ENCODE measurements around the gene SEMA4B. TPM values are rescaled to one million over a fixed set of nuclear protein-coding genes. Genes with fewer than 3 reads are reported as not detected.
A peak's percentile ranks its signal among the peaks of the same experiment; 100 is the strongest.

SEMA4B gene
- total RNA-seq, 4 donors from 2014 or later = 115 to 193 (median 134) TPM

DNA sequence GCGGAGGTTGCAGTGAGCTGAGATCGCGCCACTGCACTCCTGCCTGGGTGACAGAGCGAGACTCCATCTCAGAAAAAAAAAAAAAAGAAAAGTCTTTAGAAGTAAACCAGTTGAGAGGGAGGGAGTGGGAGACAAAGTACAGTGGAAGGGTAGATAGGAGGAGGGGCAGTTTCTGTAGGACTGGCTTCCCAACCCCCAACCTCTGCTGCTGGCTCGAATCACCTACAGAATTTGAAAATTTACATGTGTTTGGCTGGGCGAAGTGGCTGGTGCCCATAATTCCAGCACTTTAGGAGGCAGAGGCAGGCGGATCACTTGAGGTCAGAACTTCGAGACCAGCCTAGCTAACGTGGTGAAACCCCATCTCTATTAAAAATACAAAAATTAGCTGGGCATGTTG lies 24.1 kb upstream of the SEMA4B start:
- Histone ChIP-seq H3K9me3 (no peaks in the 10 kb centered on the region), H3K27me3 (no peaks in the 10 kb centered on the region), H3K4me3 (no peak overlapping the region), H3K27ac (peak overlapping the region; percentile 82 to 89 (median 84)), H3K36me3 (no peaks in the 10 kb centered on the region), H3K4me1 (peaks cover 6 to 32% (median 17%) of the 10 kb centered on the region in 4 donors)
- intact Hi-C loops (cut with DNase I; ENCODE audit: low total_unique reads) (no loop called here), in situ Hi-C loops (cut with MboI; ENCODE audit: low pct_ligation_motif_present in 1 of 4, low pct_unique_long_range_greater_than_20kb in 1 of 4, low sequenced_read_pairs in 3 of 4) (no loop called here)
- DNase-seq = no peak
- TF ChIP-seq, protein P1, sequence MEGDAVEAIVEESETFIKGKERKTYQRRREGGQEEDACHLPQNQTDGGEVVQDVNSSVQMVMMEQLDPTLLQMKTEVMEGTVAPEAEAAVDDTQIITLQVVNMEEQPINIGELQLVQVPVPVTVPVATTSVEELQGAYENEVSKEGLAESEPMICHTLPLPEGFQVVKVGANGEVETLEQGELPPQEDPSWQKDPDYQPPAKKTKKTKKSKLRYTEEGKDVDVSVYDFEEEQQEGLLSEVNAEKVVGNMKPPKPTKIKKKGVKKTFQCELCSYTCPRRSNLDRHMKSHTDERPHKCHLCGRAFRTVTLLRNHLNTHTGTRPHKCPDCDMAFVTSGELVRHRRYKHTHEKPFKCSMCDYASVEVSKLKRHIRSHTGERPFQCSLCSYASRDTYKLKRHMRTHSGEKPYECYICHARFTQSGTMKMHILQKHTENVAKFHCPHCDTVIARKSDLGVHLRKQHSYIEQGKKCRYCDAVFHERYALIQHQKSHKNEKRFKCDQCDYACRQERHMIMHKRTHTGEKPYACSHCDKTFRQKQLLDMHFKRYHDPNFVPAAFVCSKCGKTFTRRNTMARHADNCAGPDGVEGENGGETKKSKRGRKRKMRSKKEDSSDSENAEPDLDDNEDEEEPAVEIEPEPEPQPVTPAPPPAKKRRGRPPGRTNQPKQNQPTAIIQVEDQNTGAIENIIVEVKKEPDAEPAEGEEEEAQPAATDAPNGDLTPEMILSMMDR (IDR thresholded peaks at IDR 0.05) = no peak
- no peak for TF ChIP-seq POLR2AphosphoS5 (IDR thresholded peaks at IDR 0.05)
- no peak for TF ChIP-seq EP300 (IDR thresholded peaks at IDR 0.05; ENCODE audit: low read depth)
- no peak for TF ChIP-seq POLR2A (IDR thresholded peaks at IDR 0.05)
- 71 to 95% methylated on average over 2 to 9 of the region's 9 CpGs for WGBS, 2 donors (ENCODE audit: low coverage in 1 of 2)

DNA sequence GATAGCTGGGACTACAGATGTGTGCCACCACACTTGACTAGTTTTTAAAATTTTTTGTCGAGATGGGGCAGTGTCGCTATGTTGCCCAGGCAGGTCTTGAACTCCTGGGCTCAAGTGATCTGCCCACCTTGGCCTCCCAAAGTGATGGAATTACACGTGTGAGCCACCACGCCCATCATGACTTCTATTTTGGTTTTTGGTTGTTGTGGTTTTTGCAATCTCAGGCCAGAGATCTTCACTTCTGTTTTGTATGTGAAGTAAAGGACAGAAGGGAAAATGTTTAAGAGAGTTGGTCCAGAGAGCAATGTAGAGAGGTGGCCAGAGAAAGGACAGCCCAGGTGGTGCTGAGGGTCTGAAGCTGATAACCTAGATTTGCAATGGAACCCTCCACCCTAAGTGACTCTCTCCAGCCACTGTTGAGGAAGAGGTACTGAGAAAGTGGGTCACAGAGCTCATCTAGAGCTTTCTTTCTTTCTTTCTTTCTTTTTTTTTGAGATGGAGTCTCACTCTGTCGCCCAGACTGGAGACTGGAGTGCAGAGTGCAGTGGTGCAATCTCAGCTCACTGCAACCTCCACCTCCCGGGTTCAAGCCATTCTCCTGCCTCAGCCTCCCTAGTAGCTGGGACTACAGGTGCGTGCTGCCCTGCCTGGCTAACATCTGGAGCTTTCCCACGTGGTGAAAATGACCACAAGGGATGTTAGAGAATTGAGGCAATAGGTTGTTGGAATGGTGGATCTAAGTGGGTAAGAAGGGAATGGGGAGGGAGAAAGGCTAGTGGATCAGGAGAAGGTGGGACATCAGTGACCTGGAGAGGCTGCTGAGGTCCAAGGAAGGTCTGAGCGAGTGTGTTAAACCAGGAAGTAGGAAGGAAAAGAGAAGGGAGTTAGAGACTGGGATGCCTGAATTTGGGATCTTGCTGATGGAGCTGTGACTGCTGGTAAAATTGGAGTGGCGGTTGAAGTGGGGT lies 22.4 kb upstream of the SEMA4B start:
- Histone ChIP-seq H3K36me3 (no peaks in the 10 kb centered on the region), H3K27me3 (no peaks in the 10 kb centered on the region), H3K27ac (no peak overlapping the region), H3K4me3 (no peak overlapping the region), H3K4me1 (peaks cover 12 to 44% (median 24%) of the 10 kb centered on the region in 4 donors), H3K9me3 (no peaks in the 10 kb centered on the region)
- no peak for DNase-seq
- WGBS, 2 donors (ENCODE audit: low coverage in 1 of 2) = 68 to 83% methylated on average over 6 to 10 of the region's 10 CpGs
- TF ChIP-seq POLR2A (IDR thresholded peaks at IDR 0.05) (no peak), POLR2AphosphoS5 (IDR thresholded peaks at IDR 0.05) (no peak), EP300 (IDR thresholded peaks at IDR 0.05; ENCODE audit: low read depth) (no peak)
- TF ChIP-seq, protein P1 (IDR thresholded peaks at IDR 0.05) = no peak
- in situ Hi-C loops (cut with MboI; ENCODE audit: low pct_ligation_motif_present in 1 of 4, low pct_unique_long_range_greater_than_20kb in 1 of 4, low sequenced_read_pairs in 3 of 4) (no loop called here), intact Hi-C loops (cut with DNase I; ENCODE audit: low total_unique reads) (no loop called here)

GRCh38 chr15:90181776-90182175 lies 19.4 kb upstream of the SEMA4B start:
- intact Hi-C loops (cut with DNase I; ENCODE audit: low total_unique reads) = no loop called here
- no peak for TF ChIP-seq POLR2AphosphoS5 (IDR thresholded peaks at IDR 0.05)
- no peak for TF ChIP-seq EP300 (IDR thresholded peaks at IDR 0.05; ENCODE audit: low read depth)
- TF ChIP-seq, protein P1 (IDR thresholded peaks at IDR 0.05) = no peak
- no peak for TF ChIP-seq POLR2A (IDR thresholded peaks at IDR 0.05)
- no peaks in the 10 kb centered on the region for H3K9me3 ChIP-seq
- no peaks in the 10 kb centered on the region for H3K36me3 ChIP-seq
- peaks cover 11 to 43% (median 25%) of the 10 kb centered on the region in 4 donors for H3K4me1 ChIP-seq
- WGBS, 2 donors (ENCODE audit: low coverage in 1 of 2) = 14 to 62% methylated on average over 1 to 2 of the region's 2 CpGs
- H3K4me3 ChIP-seq = no peak overlapping the region
- in situ Hi-C loops (cut with MboI; ENCODE audit: low pct_ligation_motif_present in 1 of 4, low pct_unique_long_range_greater_than_20kb in 1 of 4, low sequenced_read_pairs in 3 of 4) = no loop called here
- DNase-seq = no peak
- no peaks in the 10 kb centered on the region for H3K27me3 ChIP-seq
- H3K27ac ChIP-seq = peak overlapping the region in 3 of 4 donors; percentile 89 to 99 (median 96)

GRCh38 chr15:90184119-90184785 lies 16.9 kb upstream of the SEMA4B start:
- in situ Hi-C loops (cut with MboI; ENCODE audit: low pct_ligation_motif_present in 1 of 4, low pct_unique_long_range_greater_than_20kb in 1 of 4, low sequenced_read_pairs in 3 of 4) (no loop called here), intact Hi-C loops (cut with DNase I; ENCODE audit: low total_unique reads) (no loop called here)
- Histone ChIP-seq H3K27me3 (no peaks in the 10 kb centered on the region), H3K4me1 (peaks cover 15 to 66% (median 32%) of the 10 kb centered on the region in 4 donors), H3K27ac (peak overlapping the region; percentile 89 to 99 (median 98)), H3K9me3 (no peaks in the 10 kb centered on the region), H3K36me3 (no peaks in the 10 kb centered on the region), H3K4me3 (peak overlapping the region; percentile 66 to 92 (median 78))
- peak; percentile 97 for TF ChIP-seq EP300 (IDR thresholded peaks at IDR 0.05; ENCODE audit: low read depth)
- TF ChIP-seq, protein P1 (IDR thresholded peaks at IDR 0.05) = peak in 1 of 5 experiments; percentile 32
- peak; percentile 78 to 90 (median 82) for TF ChIP-seq POLR2AphosphoS5 (IDR thresholded peaks at IDR 0.05)
- TF ChIP-seq POLR2A (IDR thresholded peaks at IDR 0.05) = peak; percentile 68
- DNase-seq = peak; percentile 89
- 6% methylated on average over 25 of the region's 27 CpGs; no CpG with 5 or more reads in 1 of the 2 donors for WGBS, 2 donors (ENCODE audit: low coverage in 1 of 2)

Data from transverse colon (tissue), 4 donors.